ENCODE results near the gene CDK12. TPM values are rescaled to one million over a fixed set of nuclear protein-coding genes. Genes with fewer than 3 reads are reported as not detected.
A peak's percentile ranks its signal among the peaks of the same experiment; 100 is the strongest.

The CDK12 gene
- polyA plus RNA-seq, 2 of the 4 experiments (the other 2 are of a cell fraction), result 36.7 to 42.1 TPM

DNA sequence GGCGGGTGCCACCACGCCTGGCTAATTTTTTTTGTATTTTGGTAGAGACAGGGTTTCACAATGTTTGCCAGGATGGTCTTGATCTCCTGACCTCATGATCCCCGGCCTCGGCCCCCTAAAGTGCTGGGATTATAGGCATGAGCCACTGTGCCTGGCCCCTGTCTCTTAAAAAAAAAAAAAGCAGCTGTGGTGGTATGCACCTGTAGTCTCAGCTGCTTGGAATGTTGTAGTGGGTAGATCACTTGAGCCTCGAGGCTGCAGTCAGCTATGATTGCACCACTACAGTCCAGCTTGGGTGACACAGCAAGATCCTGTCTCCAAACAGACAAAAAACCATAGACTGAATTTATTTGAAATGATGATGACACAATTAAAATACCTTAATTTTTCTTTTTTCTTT is 24.3 kb downstream of the CDK12 start (continued):
- TF ChIP-seq REST (IDR thresholded peaks at IDR 0.05) (no peak), RCOR1 (IDR thresholded peaks at IDR 0.05; ENCODE audit: low read depth, low read length) (no peak), JUN (IDR thresholded peaks at IDR 0.05) (0 out of 5 replicates have a peak, but pooled peaks of 1 of the 2 experiments have one; percentile 17), MAFK (IDR thresholded peaks at IDR 0.05; ENCODE audit: partially characterized antibody) (peak; percentile 86), ZC3H11A (IDR thresholded peaks at IDR 0.05) (no peak), CBX2 (IDR thresholded peaks at IDR 0.05; ENCODE audit: borderline replicate concordance, low read depth) (no peak), ELK1 (IDR thresholded peaks at IDR 0.05; ENCODE audit: low read depth, low read length) (no peak), HDAC2 (IDR thresholded peaks at IDR 0.05) (no peak), JUNB (IDR thresholded peaks at IDR 0.05) (no peak), ZFP36 (IDR thresholded peaks at IDR 0.05; ENCODE audit: borderline replicate concordance, partially characterized antibody) (no peak), HOXB5 (CRISPR knock-in tag; IDR thresholded peaks at IDR 0.05) (no peak), EP300 (IDR thresholded peaks at IDR 0.05) (peak in 1 of 2 experiments; percentile 18; a peak in 1 of 5 replicates), RFX5 (IDR thresholded peaks at IDR 0.05) (no peak), HOXA7 (CRISPR knock-in tag; IDR thresholded peaks at IDR 0.05) (no peak), GATA3 (IDR thresholded peaks at IDR 0.05; ENCODE audit: borderline replicate concordance) (no peak), SREBF2 (IDR thresholded peaks at IDR 0.05) (no peak), FOXS1 (CRISPR knock-in tag; IDR thresholded peaks at IDR 0.05) (no peak), PHF8 (IDR thresholded peaks at IDR 0.05; ENCODE audit: borderline replicate concordance, low read depth) (no peak), CBX8 (IDR thresholded peaks at IDR 0.05) (no peak), FOSB (CRISPR knock-in tag; IDR thresholded peaks at IDR 0.05) (no peak), POLR2AphosphoS2 (conservative IDR thresholded peaks at IDR 0.05; ENCODE audit: low read length) (no peak), RNF2 (IDR thresholded peaks at IDR 0.05; ENCODE audit: borderline replicate concordance, low read depth) (no peak), EHMT2 (IDR thresholded peaks at IDR 0.05; ENCODE audit: low read depth) (no peak), ZSCAN20 (CRISPR knock-in tag; IDR thresholded peaks at IDR 0.05) (no peak), RAD21 (conservative IDR thresholded peaks at IDR 0.05 in 1 of 2, IDR thresholded peaks at IDR 0.05 in 1 of 2) (no peak), FOSL2 (IDR thresholded peaks at IDR 0.05) (no peak), FOSL2 (CRISPR knock-in tag; IDR thresholded peaks at IDR 0.05) (peak; percentile 48; the same call in 1 of the 2 replicates), KDM1A (IDR thresholded peaks at IDR 0.05; ENCODE audit: low read depth) (no peak), MAZ (IDR thresholded peaks at IDR 0.05; ENCODE audit: borderline replicate concordance, low read depth, low read length) (no peak), HES2 (IDR thresholded peaks at IDR 0.05) (no peak), ATOH8 (CRISPR knock-in tag; IDR thresholded peaks at IDR 0.05; ENCODE audit: low read depth) (no peak), TP53 (CRISPR knock-in tag; IDR thresholded peaks at IDR 0.05) (no peak), NPAS2 (CRISPR knock-in tag; IDR thresholded peaks at IDR 0.05; ENCODE audit: borderline replicate concordance) (no peak), HEYL (CRISPR knock-in tag; IDR thresholded peaks at IDR 0.05) (no peak)
- TF ChIP-seq, protein P1, sequence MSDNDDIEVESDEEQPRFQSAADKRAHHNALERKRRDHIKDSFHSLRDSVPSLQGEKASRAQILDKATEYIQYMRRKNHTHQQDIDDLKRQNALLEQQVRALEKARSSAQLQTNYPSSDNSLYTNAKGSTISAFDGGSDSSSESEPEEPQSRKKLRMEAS (IDR thresholded peaks at IDR 0.05), result peak; percentile 29; the same call in 1 of the 2 replicates
